ENCODE measurements around the gene WDFY3. TPM values are rescaled to one million over a fixed set of nuclear protein-coding genes. Genes with fewer than 3 reads are reported as not detected.

Gene WDFY3
- polyA plus RNA-seq, 1 of the 3 experiments (the other 2 are of a cell fraction), result 13.8 TPM

GRCh38 chr4:84899616-84900015 is 66.9 kb downstream of the WDFY3 start:
- no peak for DNase-seq
- peaks cover 0 to 18% of the 10 kb centered on the region in 2 experiments; a peak in 2 of 4 replicates for H3K4me1 ChIP-seq (ENCODE audit: control insufficient read depth in 1 of 2, insufficient read depth in 2 of 2, low read depth in 1 of 2, low read length in 1 of 2)
- peaks cover 2 to 14% of the 10 kb centered on the region in 2 experiments for H3K36me3 ChIP-seq (replicated peaks in 1 of 2; ENCODE audit: control insufficient read depth in 1 of 2, insufficient read depth in 2 of 2, low read length in 1 of 2)
- no peaks in the 10 kb centered on the region for H3F3A ChIP-seq (replicated peaks; ENCODE audit: insufficient read depth)
- no peak overlapping the region for H3K27ac ChIP-seq (ENCODE audit: low read depth in 2 of 2, low read length in 1 of 2)
- H3K9me3 ChIP-seq, result no peaks in the 10 kb centered on the region
- no peaks in the 10 kb centered on the region for H3K9me2 ChIP-seq
- no peaks in the 10 kb centered on the region for H4K20me1 ChIP-seq (ENCODE audit: insufficient read depth)
- POLR2A ChIA-PET, result no interaction called here
- no peak overlapping the region for H3K4me2 ChIP-seq
- CTCF ChIA-PET, result interaction anchor here (1.6 kb wide), 1 partner anchor 11 kb away, joined by 3 read pairs; no protein-coding TSS in a partner anchor
- H3K79me2 ChIP-seq (ENCODE audit: insufficient read depth), result peaks cover 36% of the 10 kb centered on the region; the same call in 1 of the 2 replicates
- H3K4me3 ChIP-seq (ENCODE audit: low read depth in 2 of 2, low read length in 1 of 2), result no peak overlapping the region
- no peaks in the 10 kb centered on the region for H3K27me3 ChIP-seq (ENCODE audit: insufficient read depth)
- TF ChIP-seq, protein P1, sequence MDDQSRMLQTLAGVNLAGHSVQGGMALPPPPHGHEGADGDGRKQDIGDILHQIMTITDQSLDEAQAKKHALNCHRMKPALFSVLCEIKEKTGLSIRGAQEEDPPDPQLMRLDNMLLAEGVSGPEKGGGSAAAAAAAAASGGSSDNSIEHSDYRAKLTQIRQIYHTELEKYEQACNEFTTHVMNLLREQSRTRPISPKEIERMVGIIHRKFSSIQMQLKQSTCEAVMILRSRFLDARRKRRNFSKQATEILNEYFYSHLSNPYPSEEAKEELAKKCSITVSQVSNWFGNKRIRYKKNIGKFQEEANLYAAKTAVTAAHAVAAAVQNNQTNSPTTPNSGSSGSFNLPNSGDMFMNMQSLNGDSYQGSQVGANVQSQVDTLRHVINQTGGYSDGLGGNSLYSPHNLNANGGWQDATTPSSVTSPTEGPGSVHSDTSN (IDR thresholded peaks at IDR 0.05), result no peak
- TF ChIP-seq RCOR1 (IDR thresholded peaks at IDR 0.05; ENCODE audit: low read length) (no peak), IRF3 (IDR thresholded peaks at IDR 0.05; ENCODE audit: low read depth, low read length) (no peak), EZH2phosphoT487 (IDR thresholded peaks at IDR 0.05; ENCODE audit: borderline replicate concordance, low read depth) (no peak), GABPA (IDR thresholded peaks at IDR 0.05; ENCODE audit: low read depth) (no peak), FOSL2 (IDR thresholded peaks at IDR 0.05; ENCODE audit: borderline replicate concordance, low read depth) (no peak), YY1 (IDR thresholded peaks at IDR 0.05; ENCODE audit: low read depth) (no peak), TAF1 (IDR thresholded peaks at IDR 0.05; ENCODE audit: borderline replicate concordance, low read depth, low read length) (no peak), SIN3A (IDR thresholded peaks at IDR 0.05; ENCODE audit: borderline replicate concordance, low read depth, low read length) (no peak), CHD2 (IDR thresholded peaks at IDR 0.05; ENCODE audit: low read length, partially characterized antibody) (no peak), POLR2AphosphoS5 (IDR thresholded peaks at IDR 0.05; ENCODE audit: low read depth, low read length) (no peak), FOXM1 (IDR thresholded peaks at IDR 0.05; ENCODE audit: low read depth) (no peak), RFX5 (IDR thresholded peaks at IDR 0.05; ENCODE audit: low read length) (no peak)
- TF ChIP-seq, protein P2, sequence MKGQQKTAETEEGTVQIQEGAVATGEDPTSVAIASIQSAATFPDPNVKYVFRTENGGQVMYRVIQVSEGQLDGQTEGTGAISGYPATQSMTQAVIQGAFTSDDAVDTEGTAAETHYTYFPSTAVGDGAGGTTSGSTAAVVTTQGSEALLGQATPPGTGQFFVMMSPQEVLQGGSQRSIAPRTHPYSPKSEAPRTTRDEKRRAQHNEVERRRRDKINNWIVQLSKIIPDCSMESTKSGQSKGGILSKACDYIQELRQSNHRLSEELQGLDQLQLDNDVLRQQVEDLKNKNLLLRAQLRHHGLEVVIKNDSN (IDR thresholded peaks at IDR 0.05; ENCODE audit: borderline replicate concordance, low read depth), result no peak
- TF ChIP-seq, protein P3, sequence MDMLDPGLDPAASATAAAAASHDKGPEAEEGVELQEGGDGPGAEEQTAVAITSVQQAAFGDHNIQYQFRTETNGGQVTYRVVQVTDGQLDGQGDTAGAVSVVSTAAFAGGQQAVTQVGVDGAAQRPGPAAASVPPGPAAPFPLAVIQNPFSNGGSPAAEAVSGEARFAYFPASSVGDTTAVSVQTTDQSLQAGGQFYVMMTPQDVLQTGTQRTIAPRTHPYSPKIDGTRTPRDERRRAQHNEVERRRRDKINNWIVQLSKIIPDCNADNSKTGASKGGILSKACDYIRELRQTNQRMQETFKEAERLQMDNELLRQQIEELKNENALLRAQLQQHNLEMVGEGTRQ (IDR thresholded peaks at IDR 0.05; ENCODE audit: borderline replicate concordance, low read depth, low read length), result no peak
- TF ChIP-seq, protein P4, sequence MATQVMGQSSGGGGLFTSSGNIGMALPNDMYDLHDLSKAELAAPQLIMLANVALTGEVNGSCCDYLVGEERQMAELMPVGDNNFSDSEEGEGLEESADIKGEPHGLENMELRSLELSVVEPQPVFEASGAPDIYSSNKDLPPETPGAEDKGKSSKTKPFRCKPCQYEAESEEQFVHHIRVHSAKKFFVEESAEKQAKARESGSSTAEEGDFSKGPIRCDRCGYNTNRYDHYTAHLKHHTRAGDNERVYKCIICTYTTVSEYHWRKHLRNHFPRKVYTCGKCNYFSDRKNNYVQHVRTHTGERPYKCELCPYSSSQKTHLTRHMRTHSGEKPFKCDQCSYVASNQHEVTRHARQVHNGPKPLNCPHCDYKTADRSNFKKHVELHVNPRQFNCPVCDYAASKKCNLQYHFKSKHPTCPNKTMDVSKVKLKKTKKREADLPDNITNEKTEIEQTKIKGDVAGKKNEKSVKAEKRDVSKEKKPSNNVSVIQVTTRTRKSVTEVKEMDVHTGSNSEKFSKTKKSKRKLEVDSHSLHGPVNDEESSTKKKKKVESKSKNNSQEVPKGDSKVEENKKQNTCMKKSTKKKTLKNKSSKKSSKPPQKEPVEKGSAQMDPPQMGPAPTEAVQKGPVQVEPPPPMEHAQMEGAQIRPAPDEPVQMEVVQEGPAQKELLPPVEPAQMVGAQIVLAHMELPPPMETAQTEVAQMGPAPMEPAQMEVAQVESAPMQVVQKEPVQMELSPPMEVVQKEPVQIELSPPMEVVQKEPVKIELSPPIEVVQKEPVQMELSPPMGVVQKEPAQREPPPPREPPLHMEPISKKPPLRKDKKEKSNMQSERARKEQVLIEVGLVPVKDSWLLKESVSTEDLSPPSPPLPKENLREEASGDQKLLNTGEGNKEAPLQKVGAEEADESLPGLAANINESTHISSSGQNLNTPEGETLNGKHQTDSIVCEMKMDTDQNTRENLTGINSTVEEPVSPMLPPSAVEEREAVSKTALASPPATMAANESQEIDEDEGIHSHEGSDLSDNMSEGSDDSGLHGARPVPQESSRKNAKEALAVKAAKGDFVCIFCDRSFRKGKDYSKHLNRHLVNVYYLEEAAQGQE (IDR thresholded peaks at IDR 0.05; ENCODE audit: low read depth, low read length), result no peak
- no peak overlapping the region for H3K9ac ChIP-seq
- WGBS (ENCODE audit: low lambda C conversion rate), result 99% methylated on average over 3 of the region's 3 CpGs
- H2AFZ ChIP-seq (ENCODE audit: low read depth), result no peak overlapping the region

Measured in SK-N-SH (cell line).